ENCODE measurements around the gene WDR38.
"Not testable (repeated sequence)": the region's sequence is repeated elsewhere in the genome, so short reads cannot be mapped to it uniquely, and the experiment has no call there.

WDR38 gene

DNA sequence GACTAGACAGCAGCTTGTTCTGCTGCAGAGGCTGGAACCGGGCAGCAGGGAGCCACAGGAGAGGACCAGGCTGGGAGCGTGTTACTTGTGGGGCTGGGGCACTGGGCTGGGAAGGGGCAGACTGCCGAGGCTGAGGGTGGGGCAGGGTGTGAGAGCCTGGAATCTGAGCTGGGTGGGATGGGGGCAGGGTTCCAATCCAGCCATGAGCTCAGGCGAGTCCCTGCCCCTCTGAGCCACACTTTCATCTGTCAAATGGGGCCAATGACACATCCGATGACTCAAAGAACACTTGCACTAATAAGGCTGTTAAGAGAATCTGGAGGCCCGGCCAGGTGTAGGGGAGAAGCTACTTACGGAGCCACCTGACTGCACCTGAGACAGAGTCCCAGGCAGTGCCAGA is 18.7 kb upstream of the WDR38 start:
- Histone ChIP-seq H3K27ac (ENCODE audit: low read length) (no peak overlapping the region), H3K27me3 (ENCODE audit: control insufficient read depth, insufficient read depth, low read length) (no peaks in the 10 kb centered on the region), H3K36me3 (ENCODE audit: control insufficient read depth, insufficient read depth, low read length) (no peaks in the 10 kb centered on the region), H3K4me3 (ENCODE audit: low read length) (no peak overlapping the region), H3K9me3 (ENCODE audit: control insufficient read depth, insufficient read depth, low read length) (no peaks in the 10 kb centered on the region), H3K4me1 (ENCODE audit: control insufficient read depth, insufficient read depth, low read length) (no peaks in the 10 kb centered on the region; the same call in 1 of the 2 replicates)
- WGBS (ENCODE audit: insufficient coverage, insufficient read length) = no CpG with 5 or more reads among the region's 7 CpGs
- DNase-seq (ENCODE audit: low read depth, low spot score) = no peak

DNA sequence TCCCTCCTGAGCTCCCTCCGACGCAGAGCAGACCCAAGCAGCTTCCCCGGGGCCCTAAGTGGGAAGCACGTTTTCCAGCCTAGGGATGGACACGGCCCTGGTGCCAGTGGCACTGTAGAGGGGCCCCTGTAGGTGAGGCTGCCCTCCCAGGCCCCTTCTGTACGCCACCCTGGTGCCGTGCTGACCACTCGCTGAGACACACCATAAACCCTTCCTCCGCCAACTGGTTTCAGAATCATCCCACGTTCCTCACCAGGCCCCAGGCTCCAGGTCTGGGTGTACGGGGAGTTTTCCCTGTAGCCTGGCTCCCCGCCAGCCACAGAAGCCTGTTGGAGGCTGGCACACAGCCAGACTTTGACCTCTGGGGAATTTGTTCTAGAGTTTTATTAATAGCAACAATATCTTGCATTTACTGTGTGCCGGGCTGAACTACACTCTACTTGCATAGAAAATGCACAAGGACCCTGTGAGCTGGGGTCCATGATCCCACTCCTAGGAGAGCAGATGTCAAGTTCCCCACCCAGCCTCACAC is 18.2 kb upstream of the WDR38 start:
- Histone ChIP-seq H3K27ac (ENCODE audit: low read length) (no peak overlapping the region), H3K27me3 (ENCODE audit: control insufficient read depth, insufficient read depth, low read length) (no peaks in the 10 kb centered on the region), H3K4me3 (ENCODE audit: low read length) (no peak overlapping the region), H3K4me1 (ENCODE audit: control insufficient read depth, insufficient read depth, low read length) (no peaks in the 10 kb centered on the region; the same call in 1 of the 2 replicates), H3K36me3 (ENCODE audit: control insufficient read depth, insufficient read depth, low read length) (no peaks in the 10 kb centered on the region), H3K9me3 (ENCODE audit: control insufficient read depth, insufficient read depth, low read length) (no peaks in the 10 kb centered on the region)
- whole genome bisulfite sequencing (ENCODE audit: insufficient coverage, insufficient read length) = no CpG with 5 or more reads among the region's 13 CpGs
- DNase-seq (ENCODE audit: low read depth, low spot score) = no peak

- H3K36me3 ChIP-seq (ENCODE audit: control insufficient read depth, insufficient read depth, low read length); H3K27ac ChIP-seq (ENCODE audit: low read length); H3K4me3 ChIP-seq (ENCODE audit: low read length); DNase-seq (ENCODE audit: low read depth, low spot score); H3K27me3 ChIP-seq (ENCODE audit: control insufficient read depth, insufficient read depth, low read length); H3K9me3 ChIP-seq (ENCODE audit: control insufficient read depth, insufficient read depth, low read length); H3K4me1 ChIP-seq (ENCODE audit: control insufficient read depth, insufficient read depth, low read length): not testable (repeated sequence)
- no CpG with 5 or more reads among the region's 5 CpGs for WGBS (ENCODE audit: insufficient coverage, insufficient read length)
These were observed 15.1 kb upstream of the WDR38 start for GRCh38 chr9:124838132-124838531.

- not testable (repeated sequence) for H3K4me3 ChIP-seq (ENCODE audit: low read length); DNase-seq (ENCODE audit: low read depth, low spot score); H3K27ac ChIP-seq (ENCODE audit: low read length); H3K36me3 ChIP-seq (ENCODE audit: control insufficient read depth, insufficient read depth, low read length); H3K4me1 ChIP-seq (ENCODE audit: control insufficient read depth, insufficient read depth, low read length); H3K9me3 ChIP-seq (ENCODE audit: control insufficient read depth, insufficient read depth, low read length); H3K27me3 ChIP-seq (ENCODE audit: control insufficient read depth, insufficient read depth, low read length)
- no CpG with 5 or more reads among the region's 52 CpGs for WGBS (ENCODE audit: insufficient coverage, insufficient read length)
These were observed 14.5 kb upstream of the WDR38 start for GRCh38 chr9:124838567-124839275.

DNA sequence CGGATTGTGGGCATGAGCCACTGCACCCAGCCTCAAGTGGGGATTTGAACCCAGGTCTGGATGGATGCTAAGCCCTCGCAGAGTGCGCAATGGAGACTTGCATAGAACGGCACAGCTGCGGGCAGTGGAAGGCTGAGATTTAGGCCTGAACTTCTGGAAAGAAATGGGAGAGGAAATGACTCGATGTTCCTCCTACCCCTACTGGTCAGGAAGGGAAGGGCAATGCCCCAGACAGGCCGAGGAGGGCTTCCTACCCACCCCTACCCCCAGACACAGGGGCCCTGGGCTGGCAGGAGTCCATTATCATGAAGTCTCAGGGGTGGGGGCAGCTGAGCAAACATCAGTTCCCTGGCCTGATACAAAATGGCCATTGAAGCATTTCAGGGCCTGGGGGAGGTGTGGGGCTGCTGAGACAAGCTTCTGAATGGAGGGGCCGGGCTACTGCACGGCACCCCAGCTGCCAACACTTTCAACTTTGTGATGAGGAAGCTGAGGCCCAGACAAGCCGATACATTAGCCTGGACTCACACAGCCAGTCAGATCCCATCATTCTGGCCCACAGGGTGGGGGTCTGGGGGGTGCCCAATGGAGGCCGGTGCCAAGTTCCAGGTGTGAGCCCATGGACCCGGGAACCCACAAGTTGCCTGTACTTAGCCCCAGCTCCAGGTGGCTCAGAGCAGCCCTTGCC is 13.5 kb upstream of the WDR38 start:
- no peak for DNase-seq (ENCODE audit: low read depth, low spot score)
- Histone ChIP-seq H3K36me3 (ENCODE audit: control insufficient read depth, insufficient read depth, low read length) (peaks cover 3% of the 10 kb centered on the region; the same call in 1 of the 2 replicates), H3K27ac (ENCODE audit: low read length) (no peak overlapping the region), H3K27me3 (ENCODE audit: control insufficient read depth, insufficient read depth, low read length) (no peaks in the 10 kb centered on the region), H3K4me1 (ENCODE audit: control insufficient read depth, insufficient read depth, low read length) (0 out of 2 replicates have a peak, but pooled peaks cover 1% of the 10 kb centered on the region), H3K9me3 (ENCODE audit: control insufficient read depth, insufficient read depth, low read length) (no peaks in the 10 kb centered on the region), H3K4me3 (ENCODE audit: low read length) (no peak overlapping the region)
- WGBS (ENCODE audit: insufficient coverage, insufficient read length) = no CpG with 5 or more reads among the region's 12 CpGs

GRCh38 chr9:124840300-124840833 is 12.9 kb upstream of the WDR38 start:
- H3K9me3 ChIP-seq (ENCODE audit: control insufficient read depth, insufficient read depth, low read length) = no peaks in the 10 kb centered on the region
- H3K27ac ChIP-seq (ENCODE audit: low read length) = no peak overlapping the region
- no peaks in the 10 kb centered on the region for H3K27me3 ChIP-seq (ENCODE audit: control insufficient read depth, insufficient read depth, low read length)
- no peak for DNase-seq (ENCODE audit: low read depth, low spot score)
- no CpG with 5 or more reads among the region's 18 CpGs for WGBS (ENCODE audit: insufficient coverage, insufficient read length)
- H3K4me1 ChIP-seq (ENCODE audit: control insufficient read depth, insufficient read depth, low read length) = 0 out of 2 replicates have a peak, but pooled peaks cover 1% of the 10 kb centered on the region
- H3K36me3 ChIP-seq (ENCODE audit: control insufficient read depth, insufficient read depth, low read length) = peaks cover 3% of the 10 kb centered on the region; the same call in 1 of the 2 replicates
- H3K4me3 ChIP-seq (ENCODE audit: low read length) = no peak overlapping the region

DNA sequence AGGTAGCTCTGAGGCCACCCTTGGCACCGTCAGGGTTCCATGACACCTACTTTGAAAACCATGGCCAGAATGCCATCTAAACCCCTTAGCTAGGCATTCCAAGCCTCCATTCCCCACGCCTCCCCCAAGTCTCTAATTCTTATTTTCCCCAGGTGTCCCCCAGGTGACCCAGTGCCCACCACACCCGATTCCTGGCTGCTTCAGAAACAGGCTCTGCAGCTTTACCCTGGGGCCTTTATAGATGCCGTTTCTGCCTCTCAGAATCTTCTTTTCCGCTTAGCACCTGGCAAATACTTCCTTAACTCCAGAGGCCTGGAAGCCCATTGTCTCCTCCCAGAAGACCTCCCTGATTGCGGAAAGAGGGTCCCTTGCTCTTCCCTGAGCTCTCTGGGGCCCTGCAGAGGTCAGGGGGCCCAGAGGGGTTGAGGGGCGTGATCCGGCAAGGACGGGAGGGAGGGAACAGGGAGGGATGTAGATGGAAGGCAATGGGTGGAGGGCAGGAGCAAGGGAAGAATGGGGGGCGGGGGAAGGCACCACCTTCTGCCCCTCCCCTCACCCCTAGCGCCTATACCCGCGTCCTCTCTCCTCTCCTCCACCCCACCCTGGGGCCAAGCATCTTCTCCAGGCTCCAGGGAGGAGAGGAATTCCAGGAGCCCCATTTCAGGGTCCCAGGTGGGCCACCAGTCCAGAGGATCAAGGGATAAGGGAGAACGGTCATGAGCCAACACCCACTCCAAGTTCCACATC is 12.0 kb upstream of the WDR38 start:
- H3K36me3 ChIP-seq (ENCODE audit: control insufficient read depth, insufficient read depth, low read length) = peaks cover 3% of the 10 kb centered on the region; the same call in 1 of the 2 replicates
- 0 out of 2 replicates have a peak, but pooled peaks cover 1% of the 10 kb centered on the region for H3K4me1 ChIP-seq (ENCODE audit: control insufficient read depth, insufficient read depth, low read length)
- no peak overlapping the region for H3K27ac ChIP-seq (ENCODE audit: low read length)
- WGBS (ENCODE audit: insufficient coverage, insufficient read length) = no CpG with 5 or more reads among the region's 14 CpGs
- H3K27me3 ChIP-seq (ENCODE audit: control insufficient read depth, insufficient read depth, low read length) = no peaks in the 10 kb centered on the region
- H3K9me3 ChIP-seq (ENCODE audit: control insufficient read depth, insufficient read depth, low read length) = no peaks in the 10 kb centered on the region
- no peak for DNase-seq (ENCODE audit: low read depth, low spot score)
- no peak overlapping the region for H3K4me3 ChIP-seq (ENCODE audit: low read length)

GRCh38 chr9:124843456-124844034 is 9.7 kb upstream of the WDR38 start:
- DNase-seq (ENCODE audit: low read depth, low spot score) = no peak
- H3K27me3 ChIP-seq (ENCODE audit: control insufficient read depth, insufficient read depth, low read length) = no peaks in the 10 kb centered on the region
- H3K36me3 ChIP-seq (ENCODE audit: control insufficient read depth, insufficient read depth, low read length) = peaks cover 3% of the 10 kb centered on the region; the same call in 1 of the 2 replicates
- 0 out of 2 replicates have a peak, but pooled peaks cover 1% of the 10 kb centered on the region for H3K4me1 ChIP-seq (ENCODE audit: control insufficient read depth, insufficient read depth, low read length)
- no CpG with 5 or more reads among the region's 11 CpGs for WGBS (ENCODE audit: insufficient coverage, insufficient read length)
- H3K27ac ChIP-seq (ENCODE audit: low read length) = no peak overlapping the region
- H3K9me3 ChIP-seq (ENCODE audit: control insufficient read depth, insufficient read depth, low read length) = no peaks in the 10 kb centered on the region
- no peak overlapping the region for H3K4me3 ChIP-seq (ENCODE audit: low read length)

GRCh38 chr9:124844291-124844690 is 9.0 kb upstream of the WDR38 start:
- Histone ChIP-seq H3K36me3 (ENCODE audit: control insufficient read depth, insufficient read depth, low read length) (peaks cover 3% of the 10 kb centered on the region; the same call in 1 of the 2 replicates), H3K9me3 (ENCODE audit: control insufficient read depth, insufficient read depth, low read length) (no peaks in the 10 kb centered on the region), H3K27me3 (ENCODE audit: control insufficient read depth, insufficient read depth, low read length) (no peaks in the 10 kb centered on the region), H3K4me3 (ENCODE audit: low read length) (no peak overlapping the region), H3K27ac (ENCODE audit: low read length) (no peak overlapping the region), H3K4me1 (ENCODE audit: control insufficient read depth, insufficient read depth, low read length) (0 out of 2 replicates have a peak, but pooled peaks cover 1% of the 10 kb centered on the region)
- no CpG with 5 or more reads among the region's 4 CpGs for WGBS (ENCODE audit: insufficient coverage, insufficient read length)
- no peak for DNase-seq (ENCODE audit: low read depth, low spot score)

- H3K27me3 ChIP-seq (ENCODE audit: control insufficient read depth, insufficient read depth, low read length); H3K4me3 ChIP-seq (ENCODE audit: low read length); H3K9me3 ChIP-seq (ENCODE audit: control insufficient read depth, insufficient read depth, low read length); H3K27ac ChIP-seq (ENCODE audit: low read length); DNase-seq (ENCODE audit: low read depth, low spot score); H3K36me3 ChIP-seq (ENCODE audit: control insufficient read depth, insufficient read depth, low read length); H3K4me1 ChIP-seq (ENCODE audit: control insufficient read depth, insufficient read depth, low read length): not testable (repeated sequence)
- WGBS (ENCODE audit: insufficient coverage, insufficient read length) = no CpG with 5 or more reads among the region's 9 CpGs
These were observed 6.8 kb upstream of the WDR38 start for GRCh38 chr9:124846467-124846866.

All from iPS DF 6.9 (cell line).